Liver (tissue), 9 donors: ENCODE data around the gene CUBN. TPM values are rescaled to one million over a fixed set of nuclear protein-coding genes. Genes with fewer than 3 reads are reported as not detected.

Experiments used
- DNase-seq: peaks from one replicate; pipeline ENCODE4 v3.0.0-alpha.2; 2017; ENCODE audit warnings: low spot score
- H3K27ac ChIP-seq, 2 donors: one replicate each; pipeline ENCODE4 v1.7.0; 2013; ENCODE audit warnings: inconsistent platforms in 2 of 2, low read length in 2 of 2, control low read depth in 1 of 2, low read depth in 1 of 2, mild to moderate bottlenecking in 1 of 2
- H3K27me3 ChIP-seq, 4 donors: one replicate each; pipeline versions ENCODE4 v1.6.1 to v1.7.0; 2013; ENCODE audit warnings: low read length in 3 of 4, inconsistent platforms in 1 of 4, mild to moderate bottlenecking in 1 of 4, moderate library complexity in 1 of 4; ENCODE audit not compliant: control insufficient read depth in 4 of 4, insufficient read depth in 4 of 4
- H3K36me3 ChIP-seq, 4 donors: one replicate each; pipeline versions ENCODE4 v1.6.1 to v1.7.0; 2013; ENCODE audit warnings: low read length in 3 of 4, mild to moderate bottlenecking in 3 of 4, low read depth in 1 of 4, moderate library complexity in 1 of 4; ENCODE audit not compliant: control insufficient read depth in 4 of 4, insufficient read depth in 3 of 4
- H3K4me1 ChIP-seq, 4 donors: one replicate each; pipeline versions ENCODE4 v1.6.1 to v1.7.0; 2013; ENCODE audit warnings: low read length in 3 of 4, mild to moderate bottlenecking in 3 of 4, moderate library complexity in 1 of 4; ENCODE audit not compliant: control insufficient read depth in 4 of 4, insufficient read depth in 4 of 4
- H3K4me3 ChIP-seq, 3 donors: one replicate each; pipeline versions ENCODE4 v1.6.1 to v1.7.0; 2013; ENCODE audit warnings: low read length in 3 of 3, control low read depth in 1 of 3, low read depth in 1 of 3, mild to moderate bottlenecking in 1 of 3
- H3K9ac ChIP-seq, 2 donors: one replicate each; pipeline ENCODE4 v1.7.0; 2013; ENCODE audit warnings: low read length in 2 of 2, mild to moderate bottlenecking in 2 of 2, moderate library complexity in 2 of 2, control low read depth in 1 of 2, low read depth in 1 of 2
- H3K9me3 ChIP-seq, 4 donors: one replicate each; pipeline versions ENCODE4 v1.6.1 to v1.7.0; 2013; ENCODE audit warnings: low read length in 3 of 4; ENCODE audit not compliant: control insufficient read depth in 4 of 4
- CTCF ChIP-seq: fragments of 150-350 bp; IDR thresholded peaks from 2 replicates; pipeline ENCODE4 v1.5.1; 2017; ENCODE audit warnings: improper control_type of control experiment, low read depth, low read length; ENCODE audit not compliant: missing input control
- EGR1 ChIP-seq, 2 donors: IDR thresholded peaks; 2 replicates each; pipeline ENCODE4 v1.6.1; 2016 to 2018; ENCODE audit warnings: antibody characterized with exemption in 2 of 2, low read depth in 2 of 2
- FOXA1 ChIP-seq: IDR thresholded peaks from 2 replicates; pipeline ENCODE4 v1.6.1; 2016; ENCODE audit warnings: antibody characterized with exemption
- GABPA ChIP-seq, 2 donors: IDR thresholded peaks in 1 of 2; conservative IDR thresholded peaks in 1 of 2; 2 replicates each; pipeline ENCODE4 v1.6.1; 2016; ENCODE audit warnings: antibody characterized with exemption in 2 of 2, mild to moderate bottlenecking in 1 of 2, moderate library complexity in 1 of 2
- HNF4A ChIP-seq, 2 donors: conservative IDR thresholded peaks; 2 replicates each; pipeline ENCODE4 v1.6.1; 2016; ENCODE audit warnings: antibody characterized with exemption in 2 of 2, mild to moderate bottlenecking in 2 of 2
- JUND ChIP-seq, 2 donors: IDR thresholded peaks; 2 replicates each; pipeline ENCODE4 v1.6.1; 2016; ENCODE audit warnings: antibody characterized with exemption in 2 of 2
- MAX ChIP-seq: IDR thresholded peaks from 2 replicates; pipeline ENCODE4 v1.6.1; 2016; ENCODE audit warnings: antibody characterized with exemption
- NR2F2 ChIP-seq: IDR thresholded peaks from 2 replicates; pipeline ENCODE4 v1.6.1; 2016; ENCODE audit warnings: antibody characterized with exemption
- RAD21 ChIP-seq, 2 donors: IDR thresholded peaks; 2 replicates each; pipeline ENCODE4 v1.6.1; 2016; ENCODE audit warnings: antibody characterized with exemption in 2 of 2, mild to moderate bottlenecking in 2 of 2
- SP1 ChIP-seq: IDR thresholded peaks from 2 replicates; pipeline ENCODE4 v1.6.1; 2018; ENCODE audit warnings: antibody characterized with exemption, mild to moderate bottlenecking
- TAF1 ChIP-seq: conservative IDR thresholded peaks from 2 replicates; pipeline ENCODE4 v1.6.1; 2016; ENCODE audit warnings: antibody characterized with exemption, mild to moderate bottlenecking
- YY1 ChIP-seq: IDR thresholded peaks from 2 replicates; pipeline ENCODE4 v1.6.1; 2016; ENCODE audit warnings: antibody characterized with exemption, mild to moderate bottlenecking
- ZBTB33 ChIP-seq: IDR thresholded peaks from 2 replicates; pipeline ENCODE4 v1.6.1; 2016; ENCODE audit warnings: antibody characterized with exemption
- WGBS: extraction: QIAGEN DNeasy Blood & Tissue Kit; methylation state at CpG from one replicate; pipeline ENCODE4 v1.1.7; 2013; 5-methylcytosine and 5-hydroxymethylcytosine counted together
- polyA plus RNA-seq, 2 donors: library from polyadenylated mRNA; stranded (reverse) in 1 of 2; unstranded in 1 of 2; fragments of 200-250 nt in 1 of 2; fragments of >200 nt in 1 of 2; fragmentation: Nextera tagmentation in 1 of 2; extraction: Ambion mirVana in 1 of 2; gene quantifications; one replicate each; pipeline versions ENCODE4 v1.2.1 to v1.2.3, GENCODE V29; 2013 to 2015
- total RNA-seq, 2 donors: library from RNA; depleted of rRNA; stranded (reverse); fragments of >200 nt; gene quantifications; one replicate each; pipeline ENCODE4 v1.2.3, GENCODE V29; 2014
- TF ChIP-seq, protein P1 (sequence below): IDR thresholded peaks from 2 replicates; pipeline ENCODE4 v1.6.1; 2016; ENCODE audit warnings: antibody characterized with exemption, mild to moderate bottlenecking
- TF ChIP-seq, protein P2 (sequence below): IDR thresholded peaks from 2 replicates; pipeline ENCODE4 v1.6.1; 2016; ENCODE audit warnings: antibody characterized with exemption
- donor health status: healthy.
- donor health status: healthy.
- donor health status: healthy.
- donor health status: healthy.
- donor health status: healthy.

CUBN gene
- total and polyA plus RNA-seq, 4 donors, result 0.01 to 0.67 (median 0.30) TPM

GRCh38 chr10:16923309-16923708 lies 206.3 kb downstream of the CUBN start:
- H3K9me3 ChIP-seq, result no peaks in the 10 kb centered on the region
- no peaks in the 10 kb centered on the region for H3K4me1 ChIP-seq
- no peak for TF ChIP-seq MAX
- TF ChIP-seq, protein P1, sequence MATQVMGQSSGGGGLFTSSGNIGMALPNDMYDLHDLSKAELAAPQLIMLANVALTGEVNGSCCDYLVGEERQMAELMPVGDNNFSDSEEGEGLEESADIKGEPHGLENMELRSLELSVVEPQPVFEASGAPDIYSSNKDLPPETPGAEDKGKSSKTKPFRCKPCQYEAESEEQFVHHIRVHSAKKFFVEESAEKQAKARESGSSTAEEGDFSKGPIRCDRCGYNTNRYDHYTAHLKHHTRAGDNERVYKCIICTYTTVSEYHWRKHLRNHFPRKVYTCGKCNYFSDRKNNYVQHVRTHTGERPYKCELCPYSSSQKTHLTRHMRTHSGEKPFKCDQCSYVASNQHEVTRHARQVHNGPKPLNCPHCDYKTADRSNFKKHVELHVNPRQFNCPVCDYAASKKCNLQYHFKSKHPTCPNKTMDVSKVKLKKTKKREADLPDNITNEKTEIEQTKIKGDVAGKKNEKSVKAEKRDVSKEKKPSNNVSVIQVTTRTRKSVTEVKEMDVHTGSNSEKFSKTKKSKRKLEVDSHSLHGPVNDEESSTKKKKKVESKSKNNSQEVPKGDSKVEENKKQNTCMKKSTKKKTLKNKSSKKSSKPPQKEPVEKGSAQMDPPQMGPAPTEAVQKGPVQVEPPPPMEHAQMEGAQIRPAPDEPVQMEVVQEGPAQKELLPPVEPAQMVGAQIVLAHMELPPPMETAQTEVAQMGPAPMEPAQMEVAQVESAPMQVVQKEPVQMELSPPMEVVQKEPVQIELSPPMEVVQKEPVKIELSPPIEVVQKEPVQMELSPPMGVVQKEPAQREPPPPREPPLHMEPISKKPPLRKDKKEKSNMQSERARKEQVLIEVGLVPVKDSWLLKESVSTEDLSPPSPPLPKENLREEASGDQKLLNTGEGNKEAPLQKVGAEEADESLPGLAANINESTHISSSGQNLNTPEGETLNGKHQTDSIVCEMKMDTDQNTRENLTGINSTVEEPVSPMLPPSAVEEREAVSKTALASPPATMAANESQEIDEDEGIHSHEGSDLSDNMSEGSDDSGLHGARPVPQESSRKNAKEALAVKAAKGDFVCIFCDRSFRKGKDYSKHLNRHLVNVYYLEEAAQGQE, result no peak
- TF ChIP-seq EGR1 (IDR thresholded peaks at IDR 0.05; ENCODE audit: low read depth in 2 of 2), result no peak
- no peak for TF ChIP-seq CTCF
- no peak for TF ChIP-seq FOXA1
- no peak for TF ChIP-seq JUND (IDR thresholded peaks at IDR 0.05)
- TF ChIP-seq YY1, result no peak
- no peak for TF ChIP-seq SP1
- no peak for TF ChIP-seq TAF1
- TF ChIP-seq, protein P2, sequence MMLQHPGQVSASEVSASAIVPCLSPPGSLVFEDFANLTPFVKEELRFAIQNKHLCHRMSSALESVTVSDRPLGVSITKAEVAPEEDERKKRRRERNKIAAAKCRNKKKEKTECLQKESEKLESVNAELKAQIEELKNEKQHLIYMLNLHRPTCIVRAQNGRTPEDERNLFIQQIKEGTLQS, result no peak
- no peak for TF ChIP-seq HNF4A (conservative IDR thresholded peaks at IDR 0.05)
- no peak for TF ChIP-seq GABPA (IDR thresholded peaks at IDR 0.05 in 1 of 2, conservative IDR thresholded peaks at IDR 0.05 in 1 of 2)
- no peak for TF ChIP-seq ZBTB33
- TF ChIP-seq NR2F2, result no peak
- TF ChIP-seq RAD21 (IDR thresholded peaks at IDR 0.05), result no peak
- no peaks in the 10 kb centered on the region for H3K36me3 ChIP-seq
- H3K9ac ChIP-seq, result no peak overlapping the region
- H3K27me3 ChIP-seq, result no peaks in the 10 kb centered on the region
- H3K27ac ChIP-seq, result no peak overlapping the region
- H3K4me3 ChIP-seq, result no peak overlapping the region
- WGBS, result 58% methylated on average over 2 of the region's 2 CpGs
- DNase-seq, result no peak
